HG03432 (cell line): ENCODE results near the gene UGDH.
"Not testable (repeated sequence)": the region's sequence is repeated elsewhere in the genome, so short reads cannot be mapped to it uniquely, and the experiment has no call there.

Source experiments
- ATAC-seq: cut with Tn5 transposase; IDR thresholded peaks from one replicate; pipeline ENCODE4 v1.9.1; 2021; ENCODE audit warnings: mild to moderate bottlenecking, moderate library complexity; ENCODE audit not compliant: unreplicated experiment

UGDH gene

DNA sequence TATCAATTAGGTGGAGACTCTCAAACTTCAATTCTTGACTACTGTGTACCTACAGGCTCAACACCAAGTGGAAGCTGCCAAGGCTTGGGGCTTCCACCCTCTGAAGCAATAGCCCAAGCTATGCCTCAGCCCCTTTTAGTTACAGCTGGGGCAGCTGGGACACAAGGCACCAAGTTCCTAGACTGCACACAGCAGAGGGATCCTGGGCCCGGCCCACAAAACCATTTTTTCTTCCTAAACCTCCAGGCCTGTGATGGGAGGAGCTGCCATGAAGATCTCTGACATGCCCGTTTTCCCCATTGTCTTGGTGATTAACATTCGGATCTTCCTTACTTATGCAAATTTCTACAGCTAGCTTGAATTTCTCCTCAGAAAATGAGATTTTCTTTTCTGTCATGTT lies 3.4 kb upstream of the UGDH start:
- no peak for ATAC-seq

DNA sequence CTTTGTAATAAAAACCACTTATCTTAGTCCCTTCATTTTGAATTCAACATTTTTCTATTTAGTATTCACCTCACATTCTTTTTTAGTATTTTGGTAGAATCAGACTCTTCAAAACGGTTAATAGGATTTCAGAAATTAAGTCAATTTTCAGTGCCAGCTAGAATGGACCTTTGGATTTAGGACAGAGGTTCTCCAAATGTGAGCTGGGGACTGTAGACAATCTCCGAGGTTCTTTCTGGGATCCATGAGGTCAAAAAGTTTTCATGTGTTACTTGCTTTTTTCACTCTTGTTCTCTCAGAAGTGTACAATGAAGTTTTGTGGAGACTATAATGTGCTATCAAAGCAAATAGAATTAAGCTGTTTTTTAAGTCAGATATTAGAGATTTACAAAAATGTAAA lies 2.3 kb upstream of the UGDH start:
- ATAC-seq = no peak

DNA sequence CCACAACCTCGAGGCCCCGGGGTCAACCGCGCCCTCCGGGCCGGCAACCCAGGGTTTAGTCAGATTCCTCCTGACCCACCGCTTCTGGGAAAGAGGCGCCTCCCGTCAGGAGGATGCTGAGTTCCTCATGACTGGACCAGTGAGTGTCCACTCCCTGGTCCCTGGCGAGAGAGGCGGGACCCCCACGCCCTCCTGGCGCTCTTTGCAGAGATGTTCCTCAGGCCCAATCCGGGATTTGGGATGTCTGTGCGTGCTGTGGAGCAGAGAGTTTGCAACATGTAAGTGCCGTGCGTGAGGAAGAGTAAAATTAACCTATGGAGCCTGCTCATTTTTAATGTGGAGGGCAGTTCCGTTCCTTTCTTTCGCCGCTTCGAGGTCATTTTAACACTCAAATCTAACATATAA lies 824 bp upstream of the UGDH start:
- ATAC-seq = no peak

DNA sequence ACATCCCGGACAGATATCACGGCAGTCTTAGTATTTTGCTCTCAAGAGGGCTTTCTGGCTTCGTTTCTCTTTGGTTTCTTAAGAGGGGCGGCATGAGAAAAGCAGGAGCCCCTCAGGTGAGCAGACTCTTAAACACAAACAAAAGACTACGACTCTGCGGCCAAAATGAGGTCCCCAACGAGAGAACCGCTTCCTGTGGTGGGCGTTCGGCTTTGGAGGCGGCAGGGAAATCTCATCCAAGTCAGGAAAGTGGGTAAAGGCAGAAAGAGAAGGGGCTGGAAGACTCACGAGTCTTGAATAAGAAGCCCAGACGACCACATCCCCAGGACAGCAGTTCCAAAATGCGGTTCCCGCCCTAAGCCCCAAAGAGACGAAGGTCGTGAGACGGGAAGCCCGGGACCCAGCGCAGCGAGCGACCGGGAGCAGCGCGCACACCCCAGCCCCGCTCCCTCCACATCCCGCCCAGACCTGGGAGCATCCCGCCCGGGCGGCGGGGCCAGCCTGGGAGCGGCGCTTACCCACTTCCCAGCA lies 409 bp downstream of the UGDH start:
- ATAC-seq = no peak

DNA sequence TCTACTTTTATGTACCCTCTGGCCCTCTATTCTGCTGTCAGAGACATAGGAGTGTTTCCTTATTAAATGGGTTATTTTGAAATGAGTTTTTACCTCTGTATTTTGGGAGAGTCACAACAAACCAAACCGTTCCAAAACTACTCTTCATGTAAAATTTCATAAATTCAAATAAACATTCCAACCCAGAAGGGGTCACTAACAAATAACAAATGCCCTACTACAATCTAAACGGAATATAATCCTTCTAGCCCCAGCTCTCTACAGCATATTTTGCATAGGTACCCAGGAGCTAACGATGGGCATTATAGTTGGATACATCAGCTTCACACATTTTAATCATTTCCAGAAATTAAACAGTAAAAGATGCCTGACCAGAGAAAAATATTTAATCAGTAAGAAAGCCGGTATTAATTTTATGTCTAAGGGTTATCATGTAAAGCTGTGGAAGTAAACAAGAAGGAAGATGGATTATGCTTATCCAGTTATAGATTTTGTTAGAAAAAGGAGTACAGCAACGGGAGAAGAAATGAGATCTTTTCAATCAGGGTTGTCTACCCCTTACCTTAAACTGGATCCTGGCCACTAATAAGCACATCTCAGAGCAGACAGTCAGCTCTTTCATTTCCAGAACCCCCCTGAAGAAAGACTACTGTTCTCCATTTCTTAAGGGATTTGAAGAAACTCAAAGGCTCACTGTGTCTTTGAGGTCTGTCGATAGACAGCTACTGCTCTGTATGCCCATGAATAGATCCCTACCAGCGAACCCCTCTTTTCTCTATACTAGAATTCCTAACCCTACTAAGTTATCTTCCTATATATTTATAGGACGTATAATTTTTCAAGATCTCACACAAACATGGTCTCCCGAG lies 1.2 kb downstream of the UGDH start:
- ATAC-seq = no peak

DNA sequence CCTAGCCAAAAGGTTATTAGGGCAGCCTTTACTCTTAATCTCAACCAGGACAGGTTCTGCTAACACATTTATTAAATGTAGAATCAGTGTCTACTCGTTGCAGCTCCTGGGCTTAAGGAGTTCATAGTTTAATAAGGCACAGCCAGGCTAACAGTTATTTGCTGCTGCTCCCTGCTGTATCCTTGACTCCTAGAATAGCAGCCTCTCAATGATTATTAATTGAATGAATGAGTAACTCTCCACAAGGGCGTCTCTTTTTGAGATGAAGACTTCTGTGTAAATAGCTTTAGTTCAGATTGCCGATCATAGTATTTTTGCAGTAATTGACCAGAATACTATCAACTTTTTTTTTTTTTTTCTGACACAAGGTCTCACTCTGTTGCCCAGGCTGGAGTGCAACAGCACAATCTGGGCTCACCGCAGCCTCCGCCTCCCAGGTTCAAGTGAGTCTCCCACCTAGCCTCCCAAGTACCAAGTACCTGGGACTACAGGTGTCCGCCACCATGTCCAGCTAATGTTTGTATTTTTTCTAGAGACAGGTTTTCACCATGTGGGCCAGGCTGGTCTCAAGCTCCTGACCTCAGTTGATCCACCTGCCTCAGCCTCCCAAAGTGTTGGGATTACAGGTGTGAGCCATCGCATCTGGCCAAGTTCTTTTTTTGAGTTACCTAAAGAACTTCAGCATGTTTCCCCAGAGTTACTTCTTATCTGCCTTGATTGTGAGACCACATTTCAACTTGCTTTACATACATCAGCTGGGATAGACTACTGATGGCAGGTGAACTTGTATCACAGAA lies 2.9 kb downstream of the UGDH start:
- ATAC-seq = no peak

DNA sequence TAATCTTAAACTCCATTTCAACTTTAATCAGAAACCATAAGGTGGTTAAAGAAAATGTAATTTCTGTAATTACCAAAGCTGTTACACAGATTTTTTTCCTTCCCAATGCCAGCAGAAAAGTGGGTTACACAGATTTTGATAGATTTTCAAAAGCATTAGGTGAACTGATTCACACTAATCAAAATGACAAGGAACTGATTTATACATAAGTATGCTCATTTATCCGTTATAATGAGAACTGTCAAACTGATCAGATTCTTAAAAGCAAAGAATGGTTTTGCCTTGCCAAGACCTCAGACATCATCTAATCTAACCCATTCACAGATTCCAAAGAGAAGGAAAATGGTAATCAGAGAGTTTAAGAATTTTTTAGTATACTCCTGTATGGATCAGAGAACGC lies 5.2 kb downstream of the UGDH start:
- ATAC-seq = no peak

DNA sequence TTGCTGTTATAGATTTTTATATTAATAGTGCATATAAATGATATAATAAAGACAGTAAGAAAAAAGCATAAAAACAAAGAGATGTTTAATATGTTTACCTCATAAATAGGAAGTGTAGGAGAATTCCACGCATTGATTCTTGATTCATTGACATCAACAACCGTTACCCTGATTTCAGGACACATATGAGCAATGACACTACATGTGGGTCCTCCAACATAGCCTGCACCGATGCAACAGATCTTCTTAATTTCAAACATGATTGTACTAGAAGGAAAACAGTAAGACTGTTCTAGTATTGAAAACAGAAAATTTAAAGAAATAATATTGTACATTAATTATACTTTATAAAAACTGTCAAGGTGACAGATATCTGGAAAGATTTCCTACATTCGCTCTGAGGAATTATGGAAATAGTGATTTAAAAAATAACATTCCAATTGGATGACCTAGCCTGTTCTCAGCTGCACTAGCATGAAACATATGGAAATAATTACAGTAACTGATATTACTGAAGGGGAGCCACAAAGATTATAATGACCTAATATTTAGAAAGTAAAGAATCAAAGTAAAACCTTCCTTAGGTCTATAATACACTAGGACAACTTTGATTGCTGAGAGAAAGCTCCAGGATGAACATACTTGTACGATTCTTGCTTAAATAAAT lies 5.9 kb downstream of the UGDH start:
- ATAC-seq = no peak

DNA sequence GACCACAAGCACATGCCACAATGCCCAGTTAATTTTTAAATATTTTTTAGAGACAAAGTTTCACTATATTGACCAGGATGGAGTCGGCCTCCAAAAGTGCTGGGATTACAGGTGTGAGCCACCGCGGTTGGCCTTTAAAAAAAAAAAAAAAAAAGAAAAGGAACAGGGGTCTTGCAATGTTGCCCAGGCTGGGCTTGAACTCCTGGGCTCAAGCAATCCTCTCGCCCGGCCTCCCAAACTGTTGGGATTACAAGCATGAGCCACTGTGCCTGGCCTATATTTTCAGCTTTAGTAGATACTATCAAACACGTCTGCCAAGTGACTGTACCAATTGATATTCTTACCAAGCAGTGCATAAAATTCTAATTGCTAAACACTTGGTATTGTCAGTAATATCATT lies 8.8 kb downstream of the UGDH start:
- no peak for ATAC-seq

DNA sequence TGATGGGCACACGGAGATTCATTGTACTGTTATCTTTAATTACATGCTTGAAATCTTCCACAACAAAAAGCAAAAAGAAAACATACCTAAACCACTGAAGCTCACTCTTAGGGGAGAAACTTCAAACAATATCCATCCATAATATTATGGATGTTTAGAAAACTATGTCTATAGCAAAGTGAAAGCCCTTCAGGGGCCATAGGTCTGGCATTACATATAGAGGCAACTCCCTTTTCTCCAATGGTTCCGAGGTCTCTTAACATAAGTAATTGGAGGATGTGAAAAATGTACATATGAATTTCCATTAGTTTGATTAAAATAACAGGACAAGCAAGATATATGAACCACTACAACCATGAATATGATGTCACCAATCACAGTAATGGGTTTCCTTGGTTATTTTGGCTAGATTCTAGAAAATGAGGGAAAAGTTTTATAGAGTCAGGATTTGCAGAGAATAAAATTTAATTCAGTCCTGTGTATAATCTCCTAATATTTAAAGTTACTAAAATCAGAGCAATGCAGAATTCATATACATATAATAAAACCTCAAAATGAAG lies 10.8 kb downstream of the UGDH start:
- no peak for ATAC-seq

DNA sequence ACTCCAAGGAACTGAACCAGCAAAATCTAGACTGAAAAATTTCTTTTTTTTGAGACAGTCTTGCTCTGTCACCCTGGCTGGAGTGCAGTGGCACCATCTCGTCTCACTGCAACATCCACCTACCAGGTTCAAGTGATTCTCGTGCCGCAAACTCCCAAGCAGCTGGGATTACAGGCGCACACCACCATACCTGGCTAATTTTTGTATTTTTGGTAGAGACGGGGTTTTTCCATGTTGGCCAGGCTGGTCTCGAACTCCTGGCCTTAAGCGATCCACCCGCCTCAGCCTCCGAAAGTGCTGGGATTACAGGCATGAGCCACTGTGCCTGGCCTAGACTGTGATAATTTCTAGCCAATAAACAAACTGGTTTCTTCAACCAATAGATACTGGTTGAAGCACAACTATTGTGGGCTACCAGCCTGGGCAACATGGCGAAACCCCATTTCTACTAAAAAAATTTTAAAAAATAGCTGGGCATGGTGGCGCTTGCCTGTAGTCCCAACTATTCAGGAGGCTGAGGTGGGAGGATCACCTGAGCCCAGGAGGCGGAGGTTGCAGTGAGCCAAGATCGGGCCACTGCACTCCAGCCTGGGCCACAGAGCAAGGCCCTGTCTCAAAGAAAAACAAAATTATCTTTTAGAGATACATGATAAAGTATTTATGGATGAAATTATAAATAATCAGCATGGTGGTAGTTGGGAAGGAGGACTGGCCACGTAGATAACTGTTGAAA lies 11.4 kb downstream of the UGDH start:
- ATAC-seq = not testable (repeated sequence)

DNA sequence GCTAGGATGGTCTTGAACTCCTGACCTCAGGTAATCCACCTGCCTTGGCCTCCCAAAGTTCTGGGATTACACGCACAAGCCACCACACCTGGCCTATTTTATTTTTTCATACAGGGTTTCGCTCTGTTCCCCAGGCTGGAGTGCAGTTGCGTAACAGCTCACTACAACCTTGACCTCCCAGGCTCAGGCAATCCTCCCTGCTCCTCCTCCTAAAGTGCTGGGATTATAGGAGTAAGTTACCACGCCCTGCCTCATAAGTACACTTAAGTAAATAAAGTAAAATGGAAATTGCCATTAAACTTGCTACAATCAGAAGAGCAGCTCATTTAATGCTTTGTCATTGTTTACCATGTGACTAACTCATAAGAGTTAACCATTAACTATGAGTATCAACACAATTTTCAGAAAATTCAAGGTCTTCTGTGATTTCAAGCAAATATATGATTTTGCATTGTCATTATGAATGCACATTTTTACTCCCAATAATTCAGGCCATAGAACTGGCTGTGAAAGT lies 12.3 kb downstream of the UGDH start:
- ATAC-seq = no peak

DNA sequence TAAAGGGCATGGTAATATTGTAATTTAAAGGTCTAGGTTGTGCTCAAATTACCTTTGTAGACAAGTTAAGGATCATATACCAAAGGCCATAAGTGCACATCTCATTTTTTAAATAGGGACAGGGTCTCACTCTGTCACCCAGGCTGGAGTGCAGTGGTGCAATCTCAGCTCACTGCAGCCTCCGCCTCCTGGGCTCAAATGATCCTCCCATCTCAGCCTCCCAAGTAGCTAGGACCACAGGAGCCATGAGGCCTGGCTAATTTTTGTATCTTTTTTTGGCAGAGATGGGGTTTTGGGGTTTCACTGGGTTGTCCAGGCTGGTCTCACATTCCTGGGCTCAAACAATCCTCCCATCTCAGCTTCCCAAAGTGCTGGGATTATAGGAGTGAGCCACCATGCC lies 13.0 kb downstream of the UGDH start:
- not testable (repeated sequence) for ATAC-seq

DNA sequence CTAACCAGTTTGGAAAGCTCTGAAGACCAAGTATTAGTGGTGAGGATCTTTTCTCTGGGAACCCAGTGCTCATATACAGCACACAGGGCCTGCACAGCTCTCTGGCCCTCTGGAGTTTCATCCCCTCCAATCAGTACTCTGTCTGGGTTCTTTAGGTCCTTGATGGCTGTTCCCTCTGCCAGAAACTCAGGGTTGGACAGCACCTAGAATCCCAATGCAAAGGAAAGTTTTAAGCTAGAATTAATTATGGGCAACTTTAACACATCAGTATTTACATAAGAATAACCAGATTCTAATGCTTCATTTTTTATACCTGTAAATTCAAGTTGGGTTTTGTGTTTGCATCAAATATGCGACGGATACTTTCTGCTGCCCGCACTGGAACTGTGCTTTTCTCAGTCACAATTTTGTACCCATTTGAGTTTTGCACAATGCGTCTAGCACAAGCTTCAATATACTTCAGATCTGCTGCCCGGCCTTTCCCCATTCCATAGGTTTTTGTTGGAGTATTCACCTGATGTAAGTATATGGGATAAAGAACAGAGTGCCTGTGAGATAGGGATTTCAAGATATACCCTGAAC lies 16.8 kb downstream of the UGDH start:
- ATAC-seq = no peak

DNA sequence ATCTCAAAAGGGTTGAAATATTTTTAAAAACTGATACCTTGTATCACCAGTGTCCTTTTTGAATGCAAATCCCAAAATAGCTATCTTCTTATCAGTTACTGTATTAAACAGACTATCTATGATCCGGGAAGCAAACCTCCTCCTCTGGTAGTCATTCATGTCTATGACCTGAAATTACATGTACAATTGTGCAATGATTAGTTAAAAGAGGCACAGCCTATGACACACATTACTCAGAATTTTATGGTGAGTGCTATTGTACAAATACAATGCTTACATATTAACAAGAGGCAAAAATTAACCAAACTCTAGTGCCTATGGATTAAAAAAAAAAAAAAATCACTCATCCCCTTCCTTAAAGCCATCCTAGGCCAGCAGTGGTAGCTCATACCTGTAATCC lies 21.7 kb downstream of the UGDH start:
- ATAC-seq = no peak

DNA sequence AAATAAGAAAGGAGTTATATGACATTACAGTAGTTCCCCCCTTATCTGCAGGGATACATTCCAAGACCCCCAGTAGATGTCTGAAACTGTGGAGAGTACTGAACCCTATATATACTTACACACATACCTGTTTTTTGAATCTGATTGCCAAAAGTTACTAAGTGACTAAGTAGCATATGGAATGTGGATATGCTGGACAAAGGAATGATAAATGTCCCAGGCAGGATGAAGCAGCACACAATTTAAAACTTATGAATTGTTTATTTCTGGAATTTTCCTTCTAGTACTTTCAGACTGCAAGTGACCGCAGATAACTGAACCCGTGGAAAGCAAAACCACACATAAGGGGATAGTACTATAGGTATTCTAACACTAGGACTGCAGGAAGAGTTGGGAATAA lies 22.7 kb downstream of the UGDH start:
- no peak for ATAC-seq

DNA sequence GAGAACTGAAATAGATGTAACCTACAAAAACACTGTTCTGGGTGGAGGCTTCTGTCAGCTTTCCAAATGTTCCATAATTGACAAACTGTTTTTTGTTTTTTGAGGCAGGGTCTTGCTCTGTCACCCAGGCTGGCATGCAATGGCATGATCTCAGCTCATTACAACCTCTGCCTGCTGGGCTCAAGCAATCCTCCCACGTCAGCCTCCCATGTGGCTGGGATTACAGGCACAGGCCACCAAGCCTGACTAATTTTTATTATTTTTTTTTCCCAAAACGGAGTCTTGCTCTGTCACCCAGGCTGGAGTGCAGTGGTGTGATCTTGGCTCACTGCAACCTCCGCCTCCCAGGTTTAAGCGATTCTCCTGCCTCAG lies 24.6 kb downstream of the UGDH start:
- ATAC-seq = not testable (repeated sequence)

DNA sequence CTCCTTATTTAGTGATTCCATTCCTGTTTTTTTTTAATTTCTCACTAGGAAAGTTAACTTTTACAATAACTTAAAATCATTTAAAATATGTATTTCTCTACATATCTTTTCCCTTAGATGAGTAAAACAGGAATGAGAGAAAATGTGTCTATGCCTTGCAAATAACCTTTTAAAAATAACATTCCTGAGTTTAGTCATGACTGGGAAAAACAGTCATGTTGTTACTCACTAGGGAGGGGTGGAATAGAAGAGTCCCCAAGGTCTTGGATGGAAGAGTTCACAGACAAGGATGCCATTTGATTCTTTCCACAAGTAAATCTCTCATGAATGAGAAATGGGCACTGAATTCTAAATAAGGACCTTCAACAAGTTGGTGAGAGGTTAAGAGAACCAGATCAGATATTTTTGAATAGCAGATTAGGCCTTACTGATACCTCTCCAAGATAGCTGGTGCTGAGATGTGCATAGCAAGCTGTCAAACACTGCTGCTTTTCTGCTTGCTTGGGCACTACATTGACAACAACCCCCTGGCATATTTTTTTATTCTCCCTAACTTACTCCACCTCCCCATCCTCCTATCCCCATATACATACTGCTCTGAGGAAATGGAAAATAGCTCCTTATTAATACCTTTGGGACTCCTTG lies 25.1 kb downstream of the UGDH start:
- ATAC-seq = no peak

DNA sequence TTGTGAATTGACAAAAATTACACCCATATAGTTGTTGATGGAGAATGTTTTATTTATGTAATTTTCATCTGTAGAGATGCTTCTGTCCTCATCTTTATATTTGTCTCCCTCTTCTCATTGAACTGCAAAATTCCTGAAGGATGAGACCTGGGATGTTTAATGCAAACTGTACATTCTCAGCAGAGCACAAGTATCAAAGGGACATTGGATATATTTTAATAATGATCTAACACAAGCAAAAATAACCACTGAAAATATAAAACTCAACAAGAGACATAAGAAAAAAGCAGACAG lies 28.6 kb downstream of the UGDH start:
- ATAC-seq = no peak
